Frontal cortex (tissue), 4 donors: ENCODE measurements around the gene DCTN3. TPM values are rescaled to one million over a fixed set of nuclear protein-coding genes. Genes with fewer than 3 reads are reported as not detected.

Experiments
- DNase-seq, 2 donors: peaks; one replicate each; pipeline ENCODE4 v3.0.0; 2012; ENCODE audit warnings: low spot score in 2 of 2
- FAIRE-seq: peaks from 2 replicates; lab custom pipeline; 2012; peaks lifted over from hg19 to GRCh38; lab: Jason Lieb, UNC
- total RNA-seq: library from RNA; depleted of rRNA; stranded (reverse); fragments of >200 nt; gene quantifications from one replicate; pipeline ENCODE4 v1.2.3, GENCODE V29; 2014
- donor health status: control.
- donor health status: control.
- donor health status: control.

DCTN3 gene
- total RNA-seq, 1 donor from 2014 or later = 165 TPM

DNA sequence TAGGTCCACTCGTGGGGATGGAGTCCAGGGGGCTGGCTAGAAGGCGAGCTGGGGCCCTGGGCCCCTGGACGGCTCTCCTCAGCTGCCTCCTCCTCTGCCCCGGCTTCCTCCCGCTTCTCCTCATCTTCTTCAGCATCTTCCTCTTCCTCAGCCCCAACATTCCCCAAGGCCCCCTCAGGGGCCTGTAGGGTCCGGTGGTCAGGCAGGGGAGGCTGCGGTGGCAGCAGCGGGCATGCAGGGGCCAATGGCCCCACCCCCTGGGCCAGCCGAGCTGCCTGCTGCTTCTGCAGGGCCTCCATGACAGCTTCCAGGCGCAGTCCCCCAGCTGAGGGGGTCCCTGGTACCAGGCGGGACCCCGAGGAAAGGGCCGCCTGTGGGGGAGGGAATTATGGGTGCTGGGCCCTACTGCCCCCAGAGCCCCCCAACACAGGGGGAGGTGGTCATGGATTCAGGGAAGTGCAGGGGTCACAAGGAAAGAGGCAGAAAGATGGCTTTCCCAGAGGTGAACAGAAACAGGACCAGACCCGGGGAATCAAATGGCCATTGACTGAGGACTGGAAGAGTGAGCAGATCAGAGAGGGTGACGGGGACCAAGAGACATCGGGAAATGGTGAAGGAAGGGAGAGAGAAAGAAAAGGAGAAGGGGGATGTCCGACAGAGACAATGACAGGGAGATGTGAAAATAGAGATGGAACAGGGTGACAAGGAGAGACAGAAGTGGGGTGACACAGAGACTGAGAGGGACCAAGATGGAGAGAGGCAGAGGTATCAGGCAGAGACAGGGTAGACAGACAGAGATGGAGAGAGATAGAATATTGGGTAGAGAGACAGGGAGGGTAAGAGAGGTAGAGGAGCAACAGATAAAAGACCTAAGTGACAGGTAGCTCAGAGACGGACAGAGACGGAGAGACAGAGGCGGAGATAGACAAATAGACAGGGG is 7.7 kb upstream of the DCTN3 start:
- no peak for FAIRE-seq

DNA sequence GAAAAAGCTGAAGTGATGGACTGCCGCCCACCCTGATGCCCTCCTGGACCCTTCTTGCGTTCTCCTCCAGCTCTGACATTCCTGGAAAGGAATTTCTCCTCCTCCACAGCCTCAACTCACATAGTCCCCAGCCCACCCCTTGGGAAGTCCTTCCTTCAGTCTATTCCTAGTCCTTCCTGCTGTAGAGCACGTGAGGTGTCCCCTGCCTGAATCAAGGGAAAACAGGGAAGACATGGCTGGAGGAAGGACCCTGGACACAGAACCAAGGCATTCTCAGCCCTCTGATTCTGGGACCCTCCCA is 4.8 kb upstream of the DCTN3 start:
- FAIRE-seq (no peak), DNase-seq (no peak)

More for the DNA sequence above, 7.7 kb upstream of the DCTN3 start:
- no peak for DNase-seq

DNA sequence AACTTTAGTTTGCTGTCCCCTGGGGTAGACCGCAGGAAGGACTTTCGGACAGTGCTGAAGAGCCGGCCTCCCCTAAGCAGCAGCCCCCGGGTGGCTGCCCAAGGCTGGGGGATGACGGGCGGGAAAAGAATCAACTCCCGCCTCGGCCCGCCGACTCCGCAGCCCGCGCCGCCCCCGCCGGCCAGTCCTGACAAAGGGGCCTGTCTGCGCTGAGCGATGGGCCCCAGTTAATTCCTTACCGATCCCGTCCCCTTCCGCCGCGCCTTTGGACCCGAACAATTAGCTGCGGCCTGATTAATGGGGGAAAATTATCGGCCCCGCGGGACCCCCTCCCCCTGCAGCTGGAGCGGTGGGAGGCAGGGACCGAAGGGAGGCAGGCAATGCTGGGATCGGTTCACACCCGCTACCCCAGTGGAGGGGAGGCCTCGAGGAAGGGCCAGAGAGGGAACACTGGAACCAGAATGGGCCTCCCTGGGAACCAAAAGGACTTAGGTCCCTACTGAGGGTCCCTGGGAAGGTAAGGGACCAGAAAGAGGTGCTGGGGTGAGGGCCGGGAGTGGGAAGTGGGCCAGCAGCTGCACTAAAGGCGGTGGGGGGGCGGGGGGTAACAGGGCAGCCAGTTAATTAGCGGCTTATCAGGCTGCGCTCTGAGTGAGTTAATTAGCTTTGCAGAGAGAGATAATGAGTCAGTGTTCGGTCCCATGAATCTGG is 4.3 kb upstream of the DCTN3 start:
- DNase-seq = no peak
- no peak for FAIRE-seq

DNA sequence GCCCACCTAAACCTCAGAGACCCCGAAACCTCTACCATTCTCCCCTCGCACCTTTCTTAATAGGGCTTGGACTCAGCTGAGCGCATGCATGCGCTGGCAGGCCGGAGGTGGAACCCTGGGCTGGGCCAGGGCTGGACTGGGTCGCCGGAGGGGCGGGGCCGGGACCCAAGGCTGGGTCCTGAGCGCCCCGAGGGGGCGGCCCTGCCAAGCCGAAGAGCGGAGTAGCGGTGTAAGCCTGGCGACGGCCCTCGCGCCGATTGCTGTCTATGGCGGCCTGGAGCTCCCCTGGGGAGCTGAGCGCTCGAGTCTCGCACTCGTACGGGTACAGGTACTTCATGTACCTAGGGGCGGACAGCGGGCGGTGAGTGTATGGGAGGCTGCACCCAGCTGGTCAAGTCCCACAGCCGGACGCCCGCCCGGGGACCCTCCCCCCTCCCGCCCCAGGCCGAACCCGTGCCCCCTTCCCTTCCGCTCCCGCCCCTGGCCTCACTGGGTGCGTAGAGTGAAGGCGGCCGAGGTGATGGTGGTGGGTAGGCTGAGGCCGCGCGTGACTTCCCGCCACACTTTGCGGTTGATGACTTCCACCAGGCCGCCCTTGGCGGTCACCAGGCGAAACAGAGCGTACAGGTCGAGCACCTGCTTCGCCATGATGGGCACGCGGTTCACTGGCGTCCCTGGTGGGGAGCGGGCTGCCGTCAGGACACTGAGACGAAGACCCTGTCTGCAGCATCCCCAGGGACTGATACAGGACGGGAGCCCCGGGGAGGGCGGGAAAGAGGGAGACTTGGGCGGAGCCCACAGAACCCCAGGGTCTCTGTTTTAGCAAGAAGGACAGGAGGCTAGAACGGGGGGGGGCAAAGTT is 3.3 kb upstream of the DCTN3 start:
- DNase-seq = no peak
- FAIRE-seq = no peak

DNA sequence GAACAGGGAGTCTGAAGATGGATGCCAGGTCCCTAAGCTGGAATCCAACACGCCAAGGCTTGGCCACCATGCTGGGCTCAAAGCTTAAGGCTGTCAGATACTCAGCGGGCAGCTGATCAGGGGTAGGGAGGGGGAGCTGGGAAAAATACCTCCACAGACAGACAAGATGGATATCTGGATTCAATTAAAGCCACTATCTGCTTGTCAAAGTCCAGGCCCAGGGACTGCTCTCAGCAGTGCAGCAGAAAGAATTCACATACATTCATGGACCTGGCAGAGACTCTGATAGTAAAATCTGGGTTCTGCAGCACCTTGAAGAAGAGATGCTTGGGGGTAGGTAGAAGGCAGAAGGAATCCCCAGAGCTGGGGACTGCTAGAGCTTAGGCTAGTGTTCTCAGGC is 5.2 kb downstream of the DCTN3 start:
- FAIRE-seq (no peak), DNase-seq (no peak)

DNA sequence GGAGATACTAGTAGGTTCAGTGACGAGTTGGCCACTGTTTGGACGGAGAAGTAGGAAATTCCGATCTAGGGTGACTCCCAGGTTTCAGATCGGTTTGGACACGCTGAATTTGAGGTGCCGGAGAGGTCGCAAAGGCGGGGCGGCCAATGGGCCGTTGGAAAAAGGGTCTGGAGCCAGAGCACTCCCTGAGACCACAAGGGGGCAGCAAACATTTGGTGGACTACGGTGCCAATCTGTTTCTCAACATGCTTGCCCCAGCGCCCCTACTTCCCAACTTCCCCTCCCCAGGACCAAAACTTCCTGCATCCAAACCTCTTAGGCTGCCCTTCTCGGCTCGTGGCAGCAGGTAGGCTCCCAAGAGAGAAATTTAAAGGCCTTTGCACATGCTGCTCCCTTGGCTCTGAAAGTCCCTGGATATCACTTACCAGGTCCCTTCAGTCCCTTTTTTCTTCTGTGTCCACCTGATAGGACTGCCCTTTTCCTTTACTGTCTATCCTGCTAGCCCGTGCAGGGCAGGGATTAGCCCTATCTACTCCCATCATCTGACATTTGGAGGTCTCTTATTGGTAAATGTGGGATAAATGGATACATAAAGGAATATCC is 7.4 kb downstream of the DCTN3 start:
- no peak for FAIRE-seq
- peak; percentile 74 to 83 for DNase-seq

DNA sequence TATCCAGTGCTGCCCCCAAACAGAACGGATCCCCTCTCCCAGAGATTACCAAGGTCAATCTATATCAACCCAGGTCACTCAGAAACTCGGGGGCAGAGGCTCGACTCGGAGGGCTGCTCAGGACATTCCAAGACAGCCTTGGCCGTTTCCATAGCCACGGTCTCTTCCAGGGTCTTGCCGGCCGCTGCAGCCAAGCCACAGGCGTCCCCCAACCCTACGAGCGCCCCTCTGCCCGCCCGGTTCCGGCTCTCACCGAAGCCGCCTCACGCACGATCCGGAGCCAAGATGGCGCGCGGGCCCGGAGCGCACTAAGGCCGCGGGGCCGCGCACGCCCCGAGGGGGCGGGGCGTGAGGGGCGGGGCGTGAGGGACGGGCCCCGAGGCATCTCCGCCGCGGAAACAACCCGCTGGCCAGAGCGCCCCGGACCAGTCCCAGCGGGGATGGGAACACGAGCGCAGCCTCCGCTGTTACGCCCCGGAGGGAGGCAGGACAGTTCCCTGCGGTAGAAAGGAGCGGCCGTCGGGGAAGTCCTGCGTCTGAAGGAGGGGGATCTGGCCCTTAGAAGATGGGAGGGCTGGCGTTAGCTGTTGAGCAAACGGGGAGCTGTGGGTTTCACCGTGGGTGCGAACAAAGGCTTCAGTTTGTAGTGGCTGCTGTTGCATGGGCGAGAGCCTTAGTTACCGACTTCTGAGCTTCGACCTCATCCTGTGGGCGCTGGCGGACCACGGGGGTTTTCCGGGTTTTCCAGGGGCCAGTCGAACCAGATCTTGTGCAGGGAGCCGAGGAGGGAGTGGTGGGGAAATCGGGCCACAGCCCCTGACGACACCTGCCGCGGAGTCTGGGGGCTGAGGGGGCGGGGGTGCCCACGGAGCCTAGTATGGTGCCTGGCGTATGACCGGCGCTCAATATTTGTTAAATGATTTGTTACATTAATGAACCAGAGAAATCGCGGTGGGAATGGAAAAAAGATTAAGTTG is 8.2 kb downstream of the DCTN3 start, which contains the start of gene RPP25L:
Gene RPP25L (minus strand): TSS at position 287 of the 977 bp plus-strand sequence. CDS start 801 bp downstream, outside the sequence.
- no peak for FAIRE-seq
- peak; percentile 88 to 96 for DNase-seq

DNA sequence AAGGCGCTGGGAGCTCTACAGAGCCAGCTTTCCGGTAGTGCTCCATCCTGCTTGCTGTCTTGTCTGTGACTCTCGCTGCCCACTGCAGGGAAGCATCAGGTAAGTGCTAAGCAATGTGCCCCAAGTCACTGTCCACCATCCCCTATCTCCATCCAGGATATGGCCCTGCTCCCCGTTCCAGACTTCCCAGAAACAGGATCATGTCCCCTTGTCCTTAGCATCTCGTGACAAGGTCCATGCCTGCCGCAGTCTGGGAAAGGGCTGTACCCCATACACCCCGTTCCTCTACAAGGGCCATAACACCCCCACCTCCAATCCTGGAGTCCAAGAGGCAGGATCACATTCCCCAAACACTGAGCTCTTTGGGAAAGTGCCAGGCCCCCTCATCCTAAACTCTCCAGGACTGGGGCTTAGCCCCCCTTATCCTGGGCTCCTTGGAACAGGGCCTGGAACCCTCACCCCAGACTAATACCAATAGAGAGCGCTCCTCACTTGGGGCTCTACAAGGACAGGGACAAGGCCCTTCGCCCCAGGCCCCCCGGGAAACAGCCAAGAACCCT is 9.0 kb downstream of the DCTN3 start:
- FAIRE-seq = no peak
- no peak for DNase-seq

DNA sequence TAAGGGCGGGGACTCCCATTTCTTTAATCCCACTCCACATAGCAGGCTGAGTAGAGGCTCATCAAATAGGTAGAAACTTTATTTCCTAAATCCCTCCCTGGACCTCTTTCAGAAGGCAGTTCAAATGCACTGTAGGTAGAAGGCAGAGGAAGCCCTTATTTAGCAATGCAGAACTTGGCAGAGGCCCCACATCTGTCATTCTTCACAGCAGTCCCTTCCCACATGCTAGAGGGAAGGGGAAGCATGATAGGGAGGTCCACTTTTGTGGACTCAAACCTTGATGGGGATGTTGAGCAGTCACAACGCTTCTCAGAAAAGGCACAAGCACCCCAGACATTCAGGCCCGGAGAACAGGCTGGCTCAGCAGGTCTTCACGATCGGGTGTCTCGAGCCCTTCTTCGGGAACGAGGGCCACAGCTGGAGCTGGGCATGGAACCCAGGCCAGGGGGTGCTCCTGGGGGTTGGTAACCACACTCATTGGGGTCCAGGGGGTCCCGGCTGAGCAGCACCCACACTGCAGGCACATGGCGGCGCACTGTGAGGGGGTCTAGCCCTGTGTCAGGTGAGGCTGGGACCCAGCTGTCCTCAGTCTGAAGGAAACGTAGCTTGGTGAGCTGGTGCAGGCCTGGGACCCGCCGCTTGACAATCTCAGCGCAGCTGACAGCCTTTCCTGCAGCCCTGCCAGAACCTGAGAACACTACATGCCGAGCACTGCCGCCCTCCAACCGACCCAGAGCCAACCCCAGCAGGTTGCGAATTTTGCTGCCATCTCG is 9.7 kb downstream of the DCTN3 start:
- no peak for DNase-seq
- FAIRE-seq = no peak

DNA sequence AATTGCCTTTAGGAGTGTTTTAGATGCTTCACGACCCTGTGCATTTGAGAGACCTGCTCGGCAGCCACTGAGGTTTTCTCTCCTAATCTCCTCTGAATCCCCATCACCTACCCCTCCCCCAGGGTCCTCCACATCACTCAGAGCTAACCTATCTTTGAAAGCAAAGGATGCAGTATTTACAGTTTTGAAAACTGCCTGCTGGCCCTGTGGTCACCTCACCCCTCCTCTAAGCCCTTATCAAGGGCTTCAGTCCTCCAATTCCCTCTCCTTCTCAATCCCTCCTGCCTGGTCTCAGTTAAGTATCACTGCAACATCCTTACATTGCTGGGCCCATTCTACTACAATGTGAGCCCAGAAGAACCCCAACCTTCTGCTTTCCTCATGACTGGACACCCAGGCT is 13.0 kb downstream of the DCTN3 start:
- DNase-seq (no peak), FAIRE-seq (no peak)

DNA sequence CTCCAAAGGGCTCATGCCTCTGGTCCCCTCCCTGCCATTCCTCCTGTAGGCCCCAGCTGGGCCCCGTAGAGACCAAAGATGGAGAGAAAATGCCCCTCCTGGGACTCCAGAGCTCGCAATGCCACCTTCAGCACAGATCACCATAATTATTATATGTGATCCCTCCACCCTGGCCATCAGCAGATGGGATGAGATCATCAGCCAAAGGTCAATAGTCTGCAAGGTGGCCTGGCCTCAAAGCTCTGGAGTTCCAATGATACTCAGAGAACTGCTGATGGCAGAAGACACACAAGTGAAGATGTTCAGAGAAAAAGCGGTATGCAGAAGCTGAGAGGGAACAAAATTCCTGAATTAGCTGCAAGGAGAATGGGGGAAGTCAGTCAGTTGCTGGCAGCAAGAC is 13.4 kb downstream of the DCTN3 start:
- FAIRE-seq (no peak), DNase-seq (no peak)

DNA sequence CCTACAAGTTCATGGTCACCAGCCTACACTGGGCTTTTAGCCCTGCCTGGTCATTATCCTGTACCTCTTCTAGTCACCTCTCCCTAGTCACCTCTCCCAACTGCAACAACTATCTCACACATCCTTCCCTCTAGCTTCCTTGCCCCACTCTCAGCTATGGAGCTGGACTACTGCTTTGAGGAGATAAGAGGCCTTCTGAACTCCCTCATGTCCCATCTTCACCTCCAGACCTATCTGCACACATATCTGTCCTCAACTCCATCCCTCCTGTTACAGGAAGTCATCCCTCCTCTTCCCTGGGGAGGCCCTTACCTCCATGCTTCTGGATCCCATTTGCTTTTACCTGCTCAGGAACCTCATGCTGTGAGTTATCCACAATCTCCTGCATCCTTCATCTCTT is 14.1 kb downstream of the DCTN3 start:
- no peak for FAIRE-seq
- DNase-seq = no peak

DNA sequence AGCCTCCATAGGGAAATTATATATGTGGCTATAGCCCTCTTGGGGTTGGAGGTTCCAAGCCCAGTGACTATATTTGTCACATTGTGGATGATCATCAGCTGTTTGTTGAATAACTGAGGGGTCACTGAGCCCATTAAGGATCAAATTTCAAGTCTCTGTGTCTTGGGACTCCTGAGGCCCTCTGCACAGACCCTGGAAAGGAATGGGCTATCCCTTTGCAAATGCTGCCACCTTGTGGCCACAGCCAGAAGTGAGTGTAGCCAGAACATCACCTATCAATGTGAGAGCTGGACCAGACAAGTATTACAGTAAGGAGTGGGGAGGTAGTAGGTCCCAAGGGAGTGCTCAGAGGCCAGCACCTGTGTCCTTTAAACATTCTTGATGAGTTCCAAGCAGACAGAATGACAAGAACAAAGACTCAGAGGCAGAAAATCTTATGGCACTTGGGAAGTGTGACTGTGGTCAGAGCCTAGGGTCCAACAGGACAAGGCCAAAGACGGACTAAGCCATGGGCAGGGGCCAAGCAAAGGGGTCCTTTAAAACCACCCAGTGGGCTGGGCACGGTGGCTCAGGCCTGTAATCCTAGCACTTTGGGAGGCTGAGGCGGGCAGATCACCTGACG is 16.6 kb downstream of the DCTN3 start:
- DNase-seq = peak; percentile 71 to 84
- FAIRE-seq = no peak

DNA sequence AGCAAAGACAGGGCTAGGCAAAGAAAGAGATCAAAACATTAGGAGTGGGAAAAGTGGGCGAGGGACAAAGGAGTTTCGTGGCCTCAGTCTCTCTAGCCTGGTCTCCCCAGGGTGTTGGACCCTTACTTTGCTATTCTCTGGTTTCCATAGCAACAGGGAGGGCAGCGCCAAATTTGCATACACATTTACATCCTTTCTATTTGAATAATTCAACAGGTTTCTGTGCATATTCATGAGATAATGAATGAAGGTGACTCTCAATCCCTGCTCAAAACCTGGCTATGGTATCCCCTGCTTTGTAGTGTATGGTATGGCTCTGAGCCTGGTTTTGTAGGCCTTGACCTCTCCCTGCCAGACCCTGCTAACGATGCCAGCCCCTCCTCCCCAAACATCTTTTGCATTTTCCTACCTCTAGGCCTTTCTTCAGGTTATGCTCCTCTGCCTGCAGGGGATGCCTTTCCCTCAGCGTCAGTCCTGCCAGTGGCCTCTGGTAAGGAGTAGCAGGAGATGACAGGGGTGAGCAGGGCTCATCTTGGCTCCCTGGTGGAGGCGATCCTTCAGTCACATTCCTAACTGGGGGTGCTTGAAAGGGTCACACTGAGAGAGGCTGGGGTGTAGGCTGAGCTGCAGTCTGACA is 18.2 kb downstream of the DCTN3 start:
- FAIRE-seq = no peak
- no peak for DNase-seq

DNA sequence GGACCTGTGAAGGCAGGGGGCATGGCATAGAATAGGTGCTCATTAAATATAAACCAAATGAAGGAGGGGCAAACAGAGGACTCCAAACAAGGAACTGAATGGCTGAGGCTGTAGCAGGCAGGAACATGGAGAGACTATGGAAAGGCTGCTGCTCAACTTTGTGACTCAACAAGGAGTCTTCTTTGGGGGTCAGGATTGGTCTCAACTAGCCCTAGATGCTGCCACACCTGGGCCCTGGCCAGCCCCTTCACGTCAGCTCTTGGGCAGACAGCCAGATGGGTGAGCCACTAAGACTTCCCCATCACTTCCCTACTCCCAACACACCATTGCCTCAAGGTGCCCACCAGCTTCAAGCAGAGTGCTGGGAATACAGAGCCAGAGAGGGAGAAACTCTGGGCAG is 19.4 kb downstream of the DCTN3 start:
- FAIRE-seq = no peak
- no peak for DNase-seq

DNA sequence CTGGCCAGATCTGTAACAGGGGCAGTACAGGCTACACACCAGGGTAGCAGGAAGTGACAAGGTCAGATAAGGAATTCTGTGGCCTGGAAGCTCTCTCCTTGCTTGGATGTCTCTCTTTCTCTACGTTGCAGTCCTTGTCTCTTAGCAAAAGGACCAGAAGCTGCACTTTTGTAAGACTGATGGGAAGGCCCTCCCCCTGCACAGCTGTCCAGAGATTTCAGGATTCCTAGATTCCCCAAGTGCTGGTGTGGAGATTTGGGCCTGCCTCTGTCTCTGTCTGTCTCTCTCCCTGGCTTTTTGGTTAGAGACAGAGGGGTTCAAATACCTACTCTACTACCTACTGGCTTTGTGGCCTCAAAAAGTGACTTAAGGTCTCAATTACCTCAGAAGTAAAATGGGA is 20.7 kb downstream of the DCTN3 start:
- FAIRE-seq (no peak), DNase-seq (no peak)

DNA sequence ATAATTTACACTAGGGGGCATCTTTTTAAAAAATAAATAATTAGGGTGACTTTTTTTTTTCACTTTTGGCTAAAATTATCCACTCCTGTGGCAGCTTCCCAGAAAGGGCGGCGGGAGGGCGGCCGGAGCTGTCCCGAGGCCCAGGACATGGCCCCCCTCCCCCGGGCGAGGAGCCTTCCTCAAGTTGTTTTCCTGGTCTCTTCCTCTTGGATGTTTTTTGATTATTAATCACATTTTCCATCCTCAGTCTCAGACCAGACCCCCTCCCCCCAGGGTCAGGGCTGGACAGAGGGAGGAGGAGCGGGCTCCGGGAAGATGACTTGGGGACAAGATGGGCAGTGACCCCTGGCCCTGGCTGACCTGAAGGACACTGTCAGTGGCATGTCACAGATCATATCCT is 26.1 kb downstream of the DCTN3 start:
- FAIRE-seq = no peak

More for the DNA sequence above, 26.1 kb downstream of the DCTN3 start:
- no peak for DNase-seq
